CD4-positive, alpha-beta T cell treated with Interleukin-1 beta for 1 hour (primary cell): ENCODE results near the gene NHERF1.

Experiments
- DNase-seq, 2 donors: peaks; one replicate each; pipeline ENCODE4 v3.0.0-alpha.2; 2020 to 2022

Gene NHERF1

GRCh38 chr17:74733365-74734122 is 14.9 kb upstream of the NHERF1 start:
- DNase-seq: peak; percentile 37 to 45

- DNase-seq: no peak
Observed at GRCh38 chr17:74734256-74734655, 14.2 kb upstream of the NHERF1 start.

- peak; percentile 60 to 76 for DNase-seq
Observed at GRCh38 chr17:74736513-74737298, 11.7 kb upstream of the NHERF1 start, which contains the start of gene RAB37. RAB37 (plus strand) TSS chr17:74737256; CDS start chr17:74737273, 17 bp downstream.

GRCh38 chr17:74737299-74738050 is 11.0 kb upstream of the NHERF1 start:
- DNase-seq: peak; percentile 41 to 51

- DNase-seq: peak; percentile 78 to 82
Observed at GRCh38 chr17:74738051-74738996, 10.1 kb upstream of the NHERF1 start.

GRCh38 chr17:74739227-74739831 is 9.1 kb upstream of the NHERF1 start:
- no peak for DNase-seq

GRCh38 chr17:74740173-74740572 is 8.3 kb upstream of the NHERF1 start:
- no peak for DNase-seq

GRCh38 chr17:74740641-74741387 is 7.6 kb upstream of the NHERF1 start:
- DNase-seq: no peak

GRCh38 chr17:74742153-74742515 is 6.3 kb upstream of the NHERF1 start:
- DNase-seq: peak; percentile 53 to 59

- DNase-seq: no peak
Observed at GRCh38 chr17:74742978-74743545, 5.4 kb upstream of the NHERF1 start.

GRCh38 chr17:74743755-74744154 is 4.7 kb upstream of the NHERF1 start:
- DNase-seq: no peak

- no peak for DNase-seq
Observed at GRCh38 chr17:74744349-74744713, 4.1 kb upstream of the NHERF1 start.

- DNase-seq: peak; percentile 83 to 87
Observed at GRCh38 chr17:74744714-74745547, 3.5 kb upstream of the NHERF1 start.

- no peak for DNase-seq
Observed at GRCh38 chr17:74745548-74746177, 2.8 kb upstream of the NHERF1 start.

GRCh38 chr17:74746376-74746775 is 2.1 kb upstream of the NHERF1 start:
- no peak for DNase-seq

- no peak for DNase-seq
Observed at GRCh38 chr17:74746922-74747321, 1.5 kb upstream of the NHERF1 start.

- DNase-seq: no peak
Observed at GRCh38 chr17:74748279-74748528, 224 bp upstream of the NHERF1 start.

GRCh38 chr17:74749279-74750038 is 1.0 kb downstream of the NHERF1 start:
- no peak for DNase-seq

- no peak for DNase-seq
Observed at GRCh38 chr17:74750039-74750326, 1.6 kb downstream of the NHERF1 start.
